Kidney epithelial cell (primary cell): Measurements from ENCODE around the gene STK35. TPM values are rescaled to one million over a fixed set of nuclear protein-coding genes. Genes with fewer than 3 reads are reported as not detected.

Experiments used
- DNase-seq: peaks from one replicate; pipeline ENCODE4 v3.0.0-alpha.2; 2010; ENCODE audit warnings: low read depth
- H3K27me3 ChIP-seq: 2 replicates; pipeline ENCODE4 v1.6.0; 2011; ENCODE audit warnings: low read length; ENCODE audit not compliant: control insufficient read depth, insufficient read depth
- H3K36me3 ChIP-seq: 2 replicates; pipeline ENCODE4 v1.5.1; 2011; ENCODE audit warnings: low read length; ENCODE audit not compliant: control insufficient read depth, insufficient read depth
- H3K4me3 ChIP-seq: 2 replicates; pipeline ENCODE4 v1.5.1; 2011; ENCODE audit warnings: low read depth, mild to moderate bottlenecking, control low read depth, low read length
- CTCF ChIP-seq: IDR thresholded peaks from 2 replicates; pipeline ENCODE4 v1.5.1; 2011; ENCODE audit warnings: mild to moderate bottlenecking, moderate library complexity, low read length, control low read depth, inconsistent platforms; ENCODE audit not compliant: insufficient read depth, poor library complexity, severe bottlenecking
- total RNA-seq: library from RNA; depleted of rRNA; stranded (reverse); fragments of >200 nt; gene quantifications from 2 replicates; pipeline ENCODE4 v1.2.3, GENCODE V29; 2015

The STK35 gene
- total RNA-seq, 1 donor from 2014 or later, result 18.0 TPM

DNA sequence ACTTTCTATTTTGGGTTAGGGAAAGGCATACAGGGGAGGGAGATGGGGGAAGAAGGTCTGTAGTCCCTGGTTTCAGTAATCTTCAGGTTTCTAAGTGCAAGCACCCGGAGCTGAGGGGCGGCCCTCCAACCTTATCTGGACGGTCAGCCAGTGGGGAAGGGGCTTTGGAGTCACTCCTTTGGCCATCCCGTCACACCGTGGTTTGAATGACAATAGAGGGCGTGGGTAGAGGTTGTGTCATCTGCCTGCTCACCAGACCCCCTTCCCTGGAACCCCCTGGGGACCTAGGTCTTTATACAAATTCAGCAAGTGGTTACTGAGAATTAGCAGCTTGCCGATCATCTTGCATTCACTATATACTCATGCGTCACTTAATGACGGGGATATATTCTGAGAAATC lies 29.1 kb downstream of the STK35 start:
- no peaks in the 10 kb centered on the region for H3K27me3 ChIP-seq
- H3K36me3 ChIP-seq, result no peaks in the 10 kb centered on the region
- no peak for TF ChIP-seq CTCF
- DNase-seq, result no peak
- H3K4me3 ChIP-seq, result no peak overlapping the region

DNA sequence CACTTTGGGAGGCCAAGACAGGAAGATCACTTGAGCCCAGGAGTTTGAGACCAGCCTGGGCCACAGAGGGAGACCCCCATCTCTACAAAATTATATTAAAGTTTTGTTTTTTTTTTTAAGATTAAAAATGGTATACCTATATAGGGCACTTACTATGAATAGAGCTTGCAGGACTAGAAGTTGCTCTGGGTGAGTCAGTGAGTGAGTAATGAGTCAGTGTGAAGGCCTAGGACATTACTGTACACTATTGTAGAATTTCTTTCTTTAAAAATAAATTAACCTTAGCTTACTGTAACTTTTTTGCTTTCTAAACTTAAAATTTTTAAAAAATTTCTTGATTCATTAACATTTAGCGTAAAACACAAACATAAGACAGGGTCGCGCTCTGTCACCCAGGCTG lies 29.7 kb downstream of the STK35 start:
- Histone ChIP-seq H3K36me3 (no peaks in the 10 kb centered on the region), H3K4me3 (no peak overlapping the region), H3K27me3 (no peaks in the 10 kb centered on the region)
- TF ChIP-seq CTCF, result no peak
- no peak for DNase-seq

GRCh38 chr20:2132461-2132901 lies 30.9 kb downstream of the STK35 start:
- no peak overlapping the region for H3K4me3 ChIP-seq
- no peaks in the 10 kb centered on the region for H3K27me3 ChIP-seq
- no peaks in the 10 kb centered on the region for H3K36me3 ChIP-seq
- no peak for DNase-seq
- no peak for TF ChIP-seq CTCF

DNA sequence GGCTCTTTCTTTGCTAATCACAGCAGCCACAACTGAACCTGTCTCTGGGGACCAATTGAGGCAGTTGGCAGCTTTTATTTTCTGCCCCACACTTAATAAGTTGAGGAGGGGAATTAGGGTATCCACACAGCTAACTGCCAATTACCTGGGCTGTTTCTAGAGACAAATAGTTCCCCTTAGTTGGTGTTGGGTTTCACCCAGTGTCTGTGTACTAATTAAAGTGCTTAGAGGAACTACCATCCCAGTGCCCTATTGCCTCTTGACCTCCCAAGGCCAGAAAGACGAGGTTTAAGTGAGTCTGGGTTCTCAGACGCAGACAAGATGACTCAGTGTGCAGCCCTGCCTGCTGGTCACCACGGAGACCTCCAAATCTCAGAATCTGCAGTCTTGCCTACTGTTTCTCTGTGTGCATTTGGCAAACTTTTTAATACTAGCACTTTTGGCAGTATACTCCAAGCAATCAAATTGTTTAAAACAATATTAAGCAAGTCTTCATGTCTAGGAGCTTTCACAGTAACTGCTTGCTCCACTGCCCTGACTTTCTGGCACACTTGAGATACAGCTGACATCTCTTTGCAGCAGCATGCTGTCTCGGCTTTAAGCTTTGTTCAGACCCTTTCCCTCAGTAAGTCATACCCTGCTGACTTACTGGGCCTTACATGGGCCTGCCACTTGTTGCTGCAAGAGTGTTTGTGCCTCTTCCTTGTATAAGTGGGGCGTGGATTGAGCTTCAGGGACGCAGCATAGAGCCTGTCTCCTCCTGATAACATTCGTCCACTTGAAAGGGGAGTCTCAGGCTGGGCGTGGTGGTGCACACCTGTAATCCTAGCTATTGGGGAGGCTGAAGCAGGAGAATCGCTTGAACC lies 31.9 kb downstream of the STK35 start:
- no peaks in the 10 kb centered on the region for H3K36me3 ChIP-seq
- H3K4me3 ChIP-seq, result no peak overlapping the region
- no peak for DNase-seq
- no peaks in the 10 kb centered on the region for H3K27me3 ChIP-seq
- no peak for TF ChIP-seq CTCF

DNA sequence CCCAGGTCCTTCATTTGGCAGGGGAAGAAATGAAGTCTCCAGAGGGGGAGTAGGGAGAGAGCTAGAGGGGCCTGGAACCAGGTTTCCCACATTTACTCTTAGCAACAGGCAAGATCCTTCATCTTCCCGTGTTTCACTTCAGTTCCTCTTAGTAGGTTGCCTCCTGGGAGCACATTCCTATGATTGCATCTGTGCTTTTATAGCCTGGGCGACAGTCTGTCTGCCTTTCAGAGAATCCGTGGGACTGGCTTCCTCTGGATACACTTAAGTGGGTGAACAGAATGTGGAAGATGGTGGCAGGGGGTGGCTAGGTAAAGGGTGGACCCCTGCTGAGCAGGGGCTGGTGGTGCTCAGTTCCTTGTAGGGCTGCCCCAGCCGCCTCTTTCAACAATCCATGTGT lies 33.4 kb downstream of the STK35 start:
- no peak for DNase-seq
- no peaks in the 10 kb centered on the region for H3K27me3 ChIP-seq
- no peaks in the 10 kb centered on the region for H3K36me3 ChIP-seq
- H3K4me3 ChIP-seq, result no peak overlapping the region
- TF ChIP-seq CTCF, result no peak

DNA sequence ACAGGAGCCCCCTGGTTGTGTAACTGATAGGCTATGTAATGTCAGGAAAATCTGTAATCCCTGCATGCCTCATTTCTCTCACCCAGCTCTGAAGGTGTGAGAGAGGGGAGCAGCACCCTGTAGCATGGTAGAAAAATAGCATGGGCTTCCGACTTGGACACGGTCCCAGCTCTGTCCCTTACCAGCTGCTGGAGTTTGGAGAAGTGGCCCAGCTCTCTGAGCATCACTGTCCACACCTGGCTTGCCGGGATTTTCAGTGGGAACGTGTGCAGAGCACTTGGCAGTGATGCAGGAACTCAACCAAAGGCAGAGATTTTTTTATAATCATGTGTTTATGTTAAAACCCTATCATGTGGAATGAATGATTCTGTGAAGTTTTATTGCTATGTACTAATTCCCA lies 34.6 kb downstream of the STK35 start:
- Histone ChIP-seq H3K36me3 (no peaks in the 10 kb centered on the region), H3K4me3 (no peak overlapping the region), H3K27me3 (no peaks in the 10 kb centered on the region)
- TF ChIP-seq CTCF, result no peak
- DNase-seq, result no peak
